Liver (tissue), 3 donors: ENCODE data around the gene DHFR.

Experiments
- ATF3 ChIP-seq: IDR thresholded peaks from 2 replicates; pipeline ENCODE4 v1.6.1; 2016; ENCODE audit warnings: antibody characterized with exemption
- CTCF ChIP-seq: fragments of 150-350 bp; IDR thresholded peaks from 2 replicates; pipeline ENCODE4 v1.5.1; 2017; ENCODE audit warnings: improper control_type of control experiment, low read depth, low read length; ENCODE audit not compliant: missing input control
- JUND ChIP-seq, 2 donors: IDR thresholded peaks; 2 replicates each; pipeline ENCODE4 v1.6.1; 2016; ENCODE audit warnings: antibody characterized with exemption in 2 of 2
- MAX ChIP-seq: IDR thresholded peaks from 2 replicates; pipeline ENCODE4 v1.6.1; 2016; ENCODE audit warnings: antibody characterized with exemption
- donor health status: healthy.
- donor health status: healthy.

GRCh38 chr5:80584770-80585169 lies 70.0 kb downstream of the DHFR start:
- no peak for TF ChIP-seq ATF3
- no peak for TF ChIP-seq MAX
- no peak for TF ChIP-seq CTCF
- no peak for TF ChIP-seq JUND (IDR thresholded peaks at IDR 0.05)
